T-helper 2 cell treated with Interferon-gamma antibody and Interleukin-4, amounts not matched to agents 5 μg/mL and 100 μg/mL, for 36 hours (primary cell): Measurements from ENCODE around the gene SAMM50.

Experiments
- DNase-seq: peaks from one replicate; pipeline ENCODE4 v3.0.0; 2021; ENCODE audit warnings: low spot score
- H3K27ac Mint-ChIP-seq: one replicate; pipeline ENCODE4 v1.8.0; 2021; ENCODE audit warnings: mild to moderate bottlenecking, mixed read lengths
- H3K27me3 Mint-ChIP-seq: one replicate; pipeline ENCODE4 v1.8.0; 2021; ENCODE audit warnings: low read depth, mixed read lengths
- H3K36me3 Mint-ChIP-seq: one replicate; pipeline ENCODE4 v1.8.0; 2021; ENCODE audit warnings: low read depth, mixed read lengths
- H3K4me1 Mint-ChIP-seq: one replicate; pipeline ENCODE4 v1.8.0; 2021; ENCODE audit warnings: low read depth, mixed read lengths
- H3K4me3 Mint-ChIP-seq: one replicate; pipeline ENCODE4 v1.8.0; 2022; ENCODE audit warnings: mild to moderate bottlenecking, moderate library complexity, mixed read lengths
- H3K9me3 Mint-ChIP-seq: one replicate; pipeline ENCODE4 v1.8.0; 2021; ENCODE audit warnings: mixed read lengths

SAMM50 gene

GRCh38 chr22:43994416-43994815 is 39.2 kb downstream of the SAMM50 start:
- no peaks in the 10 kb centered on the region for H3K9me3 Mint-ChIP-seq
- peaks cover 17% of the 10 kb centered on the region for H3K4me1 Mint-ChIP-seq
- no peaks in the 10 kb centered on the region for H3K27me3 Mint-ChIP-seq
- no peak for DNase-seq
- H3K4me3 Mint-ChIP-seq, result no peak overlapping the region
- H3K27ac Mint-ChIP-seq, result no peak overlapping the region
- H3K36me3 Mint-ChIP-seq, result peaks cover 48% of the 10 kb centered on the region

DNA sequence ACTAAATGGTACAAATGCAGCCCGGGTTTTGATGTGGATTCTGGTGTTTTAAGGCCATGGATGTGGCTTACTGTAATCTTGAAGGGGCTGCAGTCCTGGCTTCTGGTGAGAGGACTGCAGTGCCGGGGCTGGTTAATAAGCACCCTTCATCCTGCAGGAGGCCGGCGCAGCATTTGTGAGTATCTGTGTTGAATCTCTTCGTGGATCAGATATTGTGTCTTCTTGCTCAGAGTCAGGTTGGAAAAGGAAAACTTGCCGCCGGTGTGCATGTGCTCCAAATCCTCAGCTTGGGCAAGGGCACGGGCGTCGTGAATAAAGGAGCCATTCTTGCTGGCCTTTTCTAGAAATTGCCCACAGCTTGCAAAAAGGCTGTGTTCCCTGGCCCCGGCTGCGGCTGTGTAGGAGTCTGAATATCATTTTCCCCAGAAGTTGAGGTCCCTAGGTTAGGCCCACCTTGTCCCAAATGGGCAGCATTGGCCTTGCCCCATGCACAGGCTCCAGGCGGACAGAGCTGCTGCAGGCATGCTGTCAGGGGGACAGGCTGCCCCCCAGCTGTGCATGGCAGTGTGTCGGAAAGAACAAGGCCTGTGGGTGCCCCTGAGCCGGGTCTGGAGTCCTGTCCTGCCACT is 39.9 kb downstream of the SAMM50 start:
- H3K4me1 Mint-ChIP-seq, result peaks cover 17% of the 10 kb centered on the region
- H3K4me3 Mint-ChIP-seq, result peak overlapping the region; percentile 92
- DNase-seq, result no peak
- peak overlapping the region; percentile 50 for H3K27ac Mint-ChIP-seq
- H3K27me3 Mint-ChIP-seq, result no peaks in the 10 kb centered on the region
- no peaks in the 10 kb centered on the region for H3K9me3 Mint-ChIP-seq
- H3K36me3 Mint-ChIP-seq, result peaks cover 44% of the 10 kb centered on the region

DNA sequence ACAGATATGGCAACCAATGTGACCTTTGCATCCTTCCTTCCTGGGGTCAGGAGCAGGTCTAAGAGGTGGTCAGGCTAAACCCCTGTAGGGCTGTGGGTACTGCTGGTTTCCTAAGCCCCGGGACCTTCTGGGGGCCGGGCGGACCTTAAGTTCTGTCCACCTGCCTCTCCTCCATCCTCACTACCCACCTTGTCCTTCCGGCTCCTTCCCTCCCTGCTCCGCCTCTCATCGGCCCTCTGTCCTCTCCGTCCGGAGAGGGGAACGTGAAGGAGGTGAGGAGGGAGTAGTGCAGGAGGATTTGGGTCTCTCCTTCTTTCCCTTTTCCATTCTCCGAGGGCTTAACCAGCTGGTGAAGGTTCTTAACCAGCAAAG is 40.5 kb downstream of the SAMM50 start:
- peaks cover 42% of the 10 kb centered on the region for H3K36me3 Mint-ChIP-seq
- DNase-seq, result no peak
- peak overlapping the region; percentile 89 for H3K27ac Mint-ChIP-seq
- no peaks in the 10 kb centered on the region for H3K9me3 Mint-ChIP-seq
- peak overlapping the region; percentile 92 for H3K4me3 Mint-ChIP-seq
- peaks cover 17% of the 10 kb centered on the region for H3K4me1 Mint-ChIP-seq
- no peaks in the 10 kb centered on the region for H3K27me3 Mint-ChIP-seq

GRCh38 chr22:43996170-43996980 is 41.1 kb downstream of the SAMM50 start:
- Mint-ChIP-seq H3K27ac (peak overlapping the region; percentile 89), H3K36me3 (peaks cover 42% of the 10 kb centered on the region), H3K9me3 (no peaks in the 10 kb centered on the region), H3K4me3 (peak overlapping the region; percentile 92), H3K27me3 (no peaks in the 10 kb centered on the region), H3K4me1 (peaks cover 17% of the 10 kb centered on the region)
- DNase-seq, result peak; percentile 68

DNA sequence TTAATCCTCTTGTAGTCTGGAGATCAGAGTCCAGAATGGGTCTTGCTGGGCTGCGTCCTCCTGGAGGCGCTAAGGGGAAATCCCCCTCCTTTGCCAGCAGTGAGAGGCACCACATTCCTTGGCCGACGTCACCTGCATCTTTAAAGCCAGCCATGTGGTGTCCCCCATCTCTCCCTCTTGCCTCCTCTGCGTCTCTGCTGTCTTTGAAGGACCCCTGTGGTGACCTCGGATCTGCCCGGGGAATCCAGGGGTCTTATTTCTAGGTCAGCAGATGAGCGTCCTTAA is 41.7 kb downstream of the SAMM50 start:
- no peaks in the 10 kb centered on the region for H3K9me3 Mint-ChIP-seq
- peaks cover 41% of the 10 kb centered on the region for H3K36me3 Mint-ChIP-seq
- peak overlapping the region; percentile 34 for H3K4me3 Mint-ChIP-seq
- H3K27ac Mint-ChIP-seq, result no peak overlapping the region
- H3K4me1 Mint-ChIP-seq, result peaks cover 17% of the 10 kb centered on the region
- no peak for DNase-seq
- H3K27me3 Mint-ChIP-seq, result no peaks in the 10 kb centered on the region

DNA sequence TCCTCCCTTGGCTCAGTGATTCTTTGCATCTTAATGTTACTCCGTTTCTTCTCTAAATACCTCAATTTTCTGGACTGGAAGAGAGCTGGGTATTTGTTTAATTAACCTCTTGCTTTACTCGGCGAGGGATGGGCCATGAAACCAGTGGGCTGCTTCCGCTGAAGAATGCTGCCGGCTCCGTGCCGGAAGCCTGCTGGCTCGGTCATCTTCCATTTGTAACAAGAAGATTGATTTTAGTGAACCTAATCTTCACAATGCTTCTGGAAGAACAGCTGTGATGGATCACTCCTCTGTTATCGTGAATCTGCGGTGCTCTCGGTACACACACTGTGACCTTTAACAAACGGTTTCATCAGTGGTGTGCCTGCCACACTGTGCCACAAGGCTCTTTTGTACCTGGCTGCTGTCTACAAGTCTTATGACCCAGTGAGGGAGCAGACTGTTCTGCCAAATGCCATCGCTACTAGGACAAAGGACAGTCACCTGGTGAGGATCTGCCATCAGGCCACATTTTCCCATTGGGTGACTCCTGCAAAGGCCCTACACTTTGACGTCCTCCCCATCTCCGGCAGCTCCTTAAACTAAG is 43.5 kb downstream of the SAMM50 start:
- Mint-ChIP-seq H3K36me3 (peaks cover 26% of the 10 kb centered on the region), H3K27me3 (no peaks in the 10 kb centered on the region), H3K4me3 (no peak overlapping the region), H3K27ac (no peak overlapping the region), H3K9me3 (no peaks in the 10 kb centered on the region), H3K4me1 (peaks cover 14% of the 10 kb centered on the region)
- no peak for DNase-seq

DNA sequence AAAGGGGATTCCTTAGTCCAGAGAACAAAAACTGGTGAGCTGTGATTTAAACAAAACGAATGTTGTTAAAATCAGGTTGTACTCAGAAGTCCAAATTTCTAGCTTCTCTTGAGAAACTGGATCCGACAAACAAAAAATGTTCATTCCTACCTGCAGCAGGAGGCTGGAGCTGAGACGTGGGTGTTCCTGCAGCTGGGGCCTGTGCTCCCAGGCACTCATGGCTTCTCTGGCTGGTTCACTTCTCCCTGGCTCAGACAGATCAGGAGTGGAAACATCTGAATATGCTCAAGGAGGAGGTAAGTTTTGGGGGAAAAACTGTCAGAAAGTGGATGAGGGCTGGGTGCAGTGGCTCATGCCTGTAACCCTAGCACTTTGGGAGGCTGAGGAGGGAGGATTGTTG is 44.1 kb downstream of the SAMM50 start:
- Mint-ChIP-seq H3K27ac (no peak overlapping the region), H3K4me3 (no peak overlapping the region), H3K9me3 (no peaks in the 10 kb centered on the region), H3K27me3 (no peaks in the 10 kb centered on the region), H3K4me1 (peaks cover 14% of the 10 kb centered on the region), H3K36me3 (peaks cover 26% of the 10 kb centered on the region)
- DNase-seq, result no peak

- H3K27me3 Mint-ChIP-seq, result no peaks in the 10 kb centered on the region
- no peak for DNase-seq
- H3K4me3 Mint-ChIP-seq, result no peak overlapping the region
- no peak overlapping the region for H3K27ac Mint-ChIP-seq
- H3K4me1 Mint-ChIP-seq, result peaks cover 9% of the 10 kb centered on the region
- peaks cover 21% of the 10 kb centered on the region for H3K36me3 Mint-ChIP-seq
- no peaks in the 10 kb centered on the region for H3K9me3 Mint-ChIP-seq
These were observed 44.9 kb downstream of the SAMM50 start for GRCh38 chr22:44000123-44000522.

DNA sequence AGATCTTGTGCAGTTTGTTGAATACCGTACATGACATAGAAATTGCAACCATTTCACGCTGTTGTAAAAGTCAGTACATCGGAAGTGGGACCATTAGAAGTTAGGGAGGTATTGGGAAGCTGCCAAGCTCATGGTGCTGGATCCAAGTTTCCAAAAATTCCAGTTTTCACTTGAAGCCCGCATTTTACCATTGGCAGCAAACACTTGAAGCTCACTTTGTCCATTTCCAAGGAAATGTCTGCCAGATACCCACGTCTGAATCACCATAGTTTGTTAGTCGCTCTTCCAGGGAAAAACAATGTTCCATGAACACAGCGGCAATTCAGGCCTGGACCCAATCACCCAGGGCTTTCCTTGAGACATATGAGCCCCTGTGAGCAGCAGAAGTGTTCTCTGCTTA is 46.3 kb downstream of the SAMM50 start:
- no peaks in the 10 kb centered on the region for H3K27me3 Mint-ChIP-seq
- no peaks in the 10 kb centered on the region for H3K9me3 Mint-ChIP-seq
- peaks cover 2% of the 10 kb centered on the region for H3K4me1 Mint-ChIP-seq
- H3K4me3 Mint-ChIP-seq, result no peak overlapping the region
- H3K36me3 Mint-ChIP-seq, result peaks cover 19% of the 10 kb centered on the region
- H3K27ac Mint-ChIP-seq, result no peak overlapping the region
- DNase-seq, result no peak

GRCh38 chr22:44002324-44002723 is 47.1 kb downstream of the SAMM50 start:
- Mint-ChIP-seq H3K27me3 (no peaks in the 10 kb centered on the region), H3K4me1 (no peaks in the 10 kb centered on the region), H3K9me3 (no peaks in the 10 kb centered on the region), H3K4me3 (no peak overlapping the region), H3K27ac (no peak overlapping the region), H3K36me3 (peaks cover 13% of the 10 kb centered on the region)
- DNase-seq, result no peak

- Mint-ChIP-seq H3K27me3 (no peaks in the 10 kb centered on the region), H3K9me3 (no peaks in the 10 kb centered on the region), H3K27ac (no peak overlapping the region), H3K4me1 (no peaks in the 10 kb centered on the region), H3K36me3 (peaks cover 10% of the 10 kb centered on the region), H3K4me3 (no peak overlapping the region)
- no peak for DNase-seq
These were observed 47.8 kb downstream of the SAMM50 start for GRCh38 chr22:44002997-44003396.

- no peak for DNase-seq
- H3K27me3 Mint-ChIP-seq, result no peaks in the 10 kb centered on the region
- peaks cover 6% of the 10 kb centered on the region for H3K36me3 Mint-ChIP-seq
- no peaks in the 10 kb centered on the region for H3K4me1 Mint-ChIP-seq
- no peak overlapping the region for H3K27ac Mint-ChIP-seq
- no peaks in the 10 kb centered on the region for H3K9me3 Mint-ChIP-seq
- H3K4me3 Mint-ChIP-seq, result no peak overlapping the region
These were observed 48.3 kb downstream of the SAMM50 start for GRCh38 chr22:44003405-44004103.

GRCh38 chr22:44004104-44004460 is 48.8 kb downstream of the SAMM50 start:
- Mint-ChIP-seq H3K4me1 (no peaks in the 10 kb centered on the region), H3K27me3 (no peaks in the 10 kb centered on the region), H3K9me3 (no peaks in the 10 kb centered on the region), H3K27ac (no peak overlapping the region), H3K4me3 (no peak overlapping the region), H3K36me3 (peaks cover 6% of the 10 kb centered on the region)
- DNase-seq, result no peak

GRCh38 chr22:44005524-44005923 is 50.3 kb downstream of the SAMM50 start:
- H3K4me3 Mint-ChIP-seq, result no peak overlapping the region
- H3K36me3 Mint-ChIP-seq, result peaks cover 6% of the 10 kb centered on the region
- no peaks in the 10 kb centered on the region for H3K27me3 Mint-ChIP-seq
- H3K27ac Mint-ChIP-seq, result no peak overlapping the region
- no peak for DNase-seq
- no peaks in the 10 kb centered on the region for H3K9me3 Mint-ChIP-seq
- H3K4me1 Mint-ChIP-seq, result no peaks in the 10 kb centered on the region
